IMR-90 (cell line): Measurements from ENCODE around the gene PFKL.

Experiments
- BHLHE40 ChIP-seq: fragments of 150-350 bp; IDR thresholded peaks from 2 replicates; pipeline ENCODE4 v1.6.1; 2016; ENCODE audit warnings: mild to moderate bottlenecking, low read depth, low read length
- CTCF ChIP-seq: conservative IDR thresholded peaks from 2 replicates; pipeline ENCODE4 v1.5.1; 2012; ENCODE audit warnings: mild to moderate bottlenecking, low read depth, low read length, improper control_type of control experiment
- POLR2A ChIP-seq: IDR thresholded peaks from 2 replicates; pipeline ENCODE4 v1.6.1; 2012; ENCODE audit warnings: mild to moderate bottlenecking, low read depth, low read length
- RCOR1 ChIP-seq: IDR thresholded peaks from 2 replicates; pipeline ENCODE4 v1.6.1; 2012; ENCODE audit warnings: mild to moderate bottlenecking, low read length, improper control_type of control experiment; ENCODE audit not compliant: insufficient replicate concordance
- TF ChIP-seq, protein P1 (sequence below): fragments of 150-350 bp; IDR thresholded peaks from 2 replicates; pipeline ENCODE4 v1.6.1; 2017; ENCODE audit warnings: mild to moderate bottlenecking, antibody characterized with exemption, low read length, low read depth

GRCh38 chr21:44332383-44332782 lies 32.5 kb downstream of the PFKL start:
- no peak for TF ChIP-seq POLR2A
- no peak for TF ChIP-seq BHLHE40
- TF ChIP-seq CTCF, result no peak
- TF ChIP-seq, protein P1, sequence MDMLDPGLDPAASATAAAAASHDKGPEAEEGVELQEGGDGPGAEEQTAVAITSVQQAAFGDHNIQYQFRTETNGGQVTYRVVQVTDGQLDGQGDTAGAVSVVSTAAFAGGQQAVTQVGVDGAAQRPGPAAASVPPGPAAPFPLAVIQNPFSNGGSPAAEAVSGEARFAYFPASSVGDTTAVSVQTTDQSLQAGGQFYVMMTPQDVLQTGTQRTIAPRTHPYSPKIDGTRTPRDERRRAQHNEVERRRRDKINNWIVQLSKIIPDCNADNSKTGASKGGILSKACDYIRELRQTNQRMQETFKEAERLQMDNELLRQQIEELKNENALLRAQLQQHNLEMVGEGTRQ, result no peak
- no peak for TF ChIP-seq RCOR1
